ENCODE measurements around the gene LIX1L. TPM values are rescaled to one million over a fixed set of nuclear protein-coding genes. Genes with fewer than 3 reads are reported as not detected.

The LIX1L gene
- 24.4 and 24.7 TPM in 2 replicates for total RNA-seq
- polyA plus RNA-seq (2012), result 16.1 TPM

DNA sequence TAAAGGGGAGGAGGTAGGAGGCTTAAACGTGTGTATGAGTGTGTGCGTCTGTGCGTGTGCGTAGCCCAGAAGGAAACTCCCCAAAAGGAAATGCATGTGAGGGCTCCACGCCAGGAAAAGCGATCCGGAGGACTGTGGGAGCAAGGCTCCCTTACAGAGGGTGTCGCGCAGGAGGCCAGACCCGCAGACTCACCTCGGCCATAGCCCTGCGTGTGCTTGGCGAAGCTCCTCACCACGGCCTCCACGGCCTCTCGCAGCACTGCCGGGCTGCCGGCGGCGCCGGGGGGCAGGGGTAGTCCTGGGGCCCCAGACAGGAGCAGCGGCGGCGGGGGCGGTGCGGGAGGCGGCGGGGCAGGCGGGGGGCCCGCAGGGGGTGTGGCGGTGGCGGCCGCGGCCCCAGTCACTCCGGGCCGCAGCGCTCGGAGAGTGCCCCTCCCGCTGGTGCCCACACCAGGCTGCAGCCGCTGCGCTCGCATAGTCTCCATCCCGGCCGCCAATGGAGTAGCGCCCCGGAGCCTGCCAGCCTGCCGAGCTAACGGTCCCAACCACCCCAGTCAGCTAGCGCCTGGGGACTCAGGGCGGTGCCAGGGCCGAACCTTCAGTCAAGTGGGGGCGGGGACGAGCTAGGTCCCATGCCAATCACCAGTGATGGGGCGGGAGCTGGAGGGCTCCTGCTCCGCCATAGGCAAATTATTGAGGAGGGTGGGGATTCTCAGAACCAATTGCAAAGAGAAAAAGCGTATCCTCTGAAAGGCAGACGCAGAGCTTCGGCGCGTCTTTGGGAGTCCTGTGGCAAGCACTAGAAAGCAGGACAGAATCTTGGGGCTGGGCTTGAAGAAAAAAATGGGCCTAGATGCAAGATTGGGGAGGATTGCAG is at the start of gene LIX1L:
TSS of gene LIX1L (minus strand) at position 575 of the 877 bp plus-strand sequence. CDS start at position 485, 90 bp downstream.
- DNase-seq (ENCODE audit: low read depth), result peak; percentile 98

DNA sequence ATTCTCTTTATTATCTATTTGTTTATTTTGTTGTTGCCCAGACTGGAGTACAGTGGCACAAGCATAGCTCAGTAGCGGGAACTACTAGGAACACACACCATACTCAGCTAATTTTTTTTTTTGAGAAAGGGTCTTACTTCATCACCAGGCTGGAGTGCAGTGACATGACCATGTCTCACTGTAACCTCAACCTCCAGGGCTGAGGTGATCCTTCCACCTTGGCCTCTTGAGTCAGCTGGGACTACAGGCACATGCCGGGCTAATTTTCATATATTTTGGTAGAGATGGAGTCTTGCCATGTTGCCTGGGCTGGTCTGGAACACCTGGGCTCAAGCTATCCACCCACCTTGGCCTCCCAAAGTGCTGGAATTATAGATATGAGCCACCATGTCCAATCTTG is 43.9 kb upstream of the LIX1L start:
- no peak for DNase-seq (ENCODE audit: low read depth)

DNA sequence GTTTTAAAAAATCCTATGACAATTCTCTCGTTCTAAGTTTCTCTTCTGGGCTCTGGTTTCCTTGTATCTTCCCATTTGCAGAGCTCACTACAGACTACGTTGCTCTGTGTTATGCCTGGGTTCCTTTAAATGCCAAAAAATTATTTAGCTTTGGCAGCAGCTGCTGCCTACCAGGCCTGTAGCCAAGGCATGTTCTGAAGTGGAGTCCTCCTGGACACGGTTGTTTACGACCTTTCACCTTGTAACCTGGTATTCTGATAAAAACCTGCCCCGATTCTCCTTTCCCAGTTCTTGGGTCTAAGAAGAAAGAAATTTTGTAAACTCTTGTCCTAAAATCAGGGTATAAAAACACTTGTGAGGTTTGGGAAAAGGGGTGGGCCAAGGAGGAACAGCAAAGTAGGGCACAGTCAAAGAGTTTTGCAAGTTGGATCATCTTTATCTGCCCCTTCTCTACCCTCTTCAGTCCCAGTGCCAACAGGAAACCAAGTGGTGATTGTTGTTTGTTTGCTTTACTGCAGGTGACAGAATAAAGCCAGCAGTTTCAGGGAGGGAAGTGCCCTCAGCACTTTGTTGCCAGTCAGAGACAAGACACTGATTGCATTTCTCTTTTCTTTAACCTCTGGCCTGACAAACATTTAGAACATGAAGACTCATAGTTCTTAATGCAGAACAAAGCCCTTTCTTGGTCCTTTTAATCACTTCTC is 41.7 kb upstream of the LIX1L start:
- no peak for DNase-seq (ENCODE audit: low read depth)

DNA sequence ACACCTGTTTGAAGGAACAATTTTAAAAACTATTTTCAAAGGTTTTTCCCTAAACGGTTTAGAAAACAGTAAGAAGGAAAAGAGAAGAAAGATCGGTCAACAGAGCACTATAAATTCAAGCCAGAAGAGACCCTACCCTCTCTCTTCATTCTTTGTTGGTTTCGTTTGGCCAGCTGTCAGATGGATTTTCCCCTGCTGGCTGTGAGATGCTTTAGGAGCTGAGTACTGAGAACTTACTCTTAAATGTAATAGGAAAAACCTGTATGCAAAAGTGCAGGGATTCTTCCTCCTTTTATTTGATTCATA is 39.9 kb upstream of the LIX1L start:
- no peak for DNase-seq (ENCODE audit: low read depth)

DNA sequence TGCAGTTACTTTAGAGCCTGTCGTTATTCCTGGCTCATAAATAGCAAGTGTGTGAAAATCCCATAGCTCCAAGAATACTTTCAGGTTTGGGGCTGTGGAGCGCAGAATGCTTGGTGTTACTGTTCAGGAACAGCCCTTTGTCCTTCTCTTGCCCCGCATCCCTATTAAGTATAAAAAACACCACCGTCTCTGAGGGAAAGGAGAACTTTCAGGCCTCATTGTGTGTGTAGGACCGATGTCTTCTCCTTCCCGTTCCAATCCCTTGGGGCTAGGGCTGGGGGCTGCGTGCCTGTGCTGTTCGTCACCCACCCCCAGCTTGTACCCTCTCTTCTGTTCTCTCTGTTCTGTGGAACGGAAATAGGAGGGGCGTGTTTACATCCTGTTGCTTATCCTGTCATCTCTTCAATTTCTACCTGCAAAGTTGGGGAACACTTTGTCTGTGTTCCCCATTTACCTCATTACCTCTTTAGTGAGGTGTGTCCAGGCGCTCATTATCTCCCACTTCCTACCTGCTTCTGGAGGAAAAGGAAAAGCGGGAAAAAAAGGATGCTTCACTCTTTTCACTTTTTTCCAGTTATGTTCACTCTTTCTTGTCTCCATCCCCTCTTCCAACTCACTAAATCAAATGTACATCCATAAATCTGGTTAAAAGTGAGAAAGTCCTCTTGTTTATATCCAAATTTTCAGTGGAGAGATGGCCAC is 39.4 kb upstream of the LIX1L start:
- no peak for DNase-seq (ENCODE audit: low read depth)

DNA sequence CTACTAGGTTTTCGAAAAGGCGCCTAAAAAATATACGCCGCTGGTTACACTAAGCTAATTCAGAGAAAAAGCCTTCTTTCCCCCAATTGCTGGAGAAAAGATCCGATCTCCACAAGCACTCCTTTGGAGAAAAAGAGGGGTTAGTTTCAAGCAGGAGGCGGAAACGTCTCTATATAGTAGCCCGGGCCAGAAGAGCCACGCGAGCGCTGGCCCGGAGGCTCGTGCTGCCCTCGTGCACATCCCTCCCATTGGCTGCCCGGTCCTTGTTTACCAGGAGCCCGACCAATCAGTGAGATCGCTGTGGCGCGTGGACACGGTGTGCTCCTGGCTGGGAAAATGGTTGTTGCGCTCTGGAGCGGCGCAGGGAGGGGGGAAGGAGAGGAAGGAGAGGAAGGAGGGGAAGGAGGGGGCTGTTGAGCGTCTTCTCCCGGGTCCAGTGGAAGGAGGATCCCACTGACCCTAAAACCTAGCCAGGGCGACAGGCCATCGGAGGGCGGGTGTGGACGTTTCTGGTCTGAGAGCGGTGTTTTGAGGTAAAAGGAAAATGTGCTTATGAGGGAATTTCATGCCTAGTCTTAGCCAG is 38.7 kb upstream of the LIX1L start, which contains the start of gene TXNIP:
TSS of gene TXNIP (minus strand) at position 147 of the 583 bp plus-strand sequence. CDS start 313 bp downstream, outside the sequence.
- DNase-seq (ENCODE audit: low read depth), result peak; percentile 100

DNA sequence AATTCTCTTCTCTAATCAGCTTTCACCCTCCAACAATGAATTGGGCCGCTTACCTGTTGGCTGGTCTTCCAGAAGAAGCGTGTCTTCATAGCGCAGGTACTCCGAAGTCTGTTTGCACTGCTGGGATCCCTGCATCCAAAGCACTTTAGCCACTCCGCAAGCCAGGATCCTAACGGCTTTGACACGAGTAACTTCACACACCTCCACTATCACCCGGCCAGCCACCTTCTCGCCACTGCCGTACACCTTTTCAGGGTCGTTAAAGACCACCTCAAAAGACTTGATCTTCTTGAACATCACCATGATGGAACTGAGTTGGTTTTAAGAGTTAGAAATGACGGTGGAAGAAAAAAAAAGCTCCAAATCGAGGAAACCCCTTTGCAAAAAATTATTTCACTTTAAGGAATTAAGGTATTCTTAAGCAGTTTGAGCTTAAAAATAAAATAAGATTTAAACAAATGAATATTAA is 38.2 kb upstream of the LIX1L start:
- DNase-seq (ENCODE audit: low read depth), result no peak

DNA sequence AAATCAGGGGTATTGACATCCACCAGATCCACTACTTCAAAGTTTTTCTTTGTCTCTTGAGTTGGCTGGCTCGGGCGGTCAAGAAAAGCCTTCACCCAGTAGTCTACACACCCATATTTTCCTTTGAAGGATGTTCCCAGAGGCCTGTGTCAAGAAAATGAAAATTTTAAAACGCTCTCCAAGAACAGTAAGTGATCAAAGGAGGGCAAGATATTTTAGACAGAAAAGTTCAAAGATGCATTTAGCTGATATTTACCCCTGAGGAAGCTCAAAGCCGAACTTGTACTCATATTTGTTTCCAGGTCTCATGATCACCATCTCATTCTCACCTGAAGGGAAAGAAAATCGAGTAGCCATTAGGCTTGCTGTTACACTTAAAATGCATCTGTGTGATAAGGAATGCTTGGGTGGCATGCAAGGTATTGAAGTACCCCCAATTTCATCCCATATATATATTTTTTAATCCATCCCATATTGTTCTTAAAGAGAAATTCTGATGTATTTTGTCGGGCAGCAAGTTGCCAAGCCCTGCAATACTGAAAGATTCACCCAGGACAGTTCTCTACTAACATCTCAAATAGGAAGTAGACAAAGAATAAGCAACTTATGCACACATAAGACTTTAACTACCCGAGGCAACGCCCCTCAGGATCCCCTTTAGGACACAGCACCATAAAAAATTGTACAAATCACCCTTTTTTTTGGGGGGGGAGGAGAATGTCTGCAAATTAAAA is 37.5 kb upstream of the LIX1L start:
- no peak for DNase-seq (ENCODE audit: low read depth)

DNA sequence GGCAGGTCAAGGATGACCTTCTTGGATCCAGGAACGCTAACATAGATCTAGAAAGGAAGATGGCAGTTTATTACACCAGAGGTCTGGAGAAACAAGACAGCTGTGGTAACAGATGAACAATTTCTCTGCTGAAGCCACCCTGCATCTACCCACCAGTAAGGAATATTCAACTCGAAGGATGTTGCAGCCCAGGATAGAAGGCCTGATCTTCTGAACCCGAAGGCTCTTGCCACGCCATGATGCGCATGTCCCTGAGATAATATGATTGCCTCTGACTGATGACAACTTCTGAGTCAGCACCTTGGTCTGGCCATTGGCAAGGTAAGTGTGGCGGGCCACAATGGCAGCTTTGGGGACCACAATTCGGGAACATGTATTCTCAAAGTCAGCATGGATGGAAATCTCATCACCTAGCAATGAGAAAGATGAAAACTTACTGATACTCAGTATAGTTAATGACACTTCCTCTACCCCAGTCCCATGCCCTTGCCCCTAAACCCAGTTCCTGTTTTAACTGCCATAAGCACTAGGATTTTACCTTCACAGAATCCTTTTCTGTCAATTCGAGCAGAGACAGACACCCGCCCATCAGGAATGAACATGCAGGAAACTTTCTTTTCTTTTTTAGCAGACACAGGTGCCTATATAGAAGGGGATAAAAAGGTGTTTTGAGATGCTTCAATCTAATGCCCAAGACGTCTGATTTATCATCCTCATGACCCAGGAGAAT is 36.7 kb upstream of the LIX1L start:
- peak; percentile 50 for DNase-seq (ENCODE audit: low read depth)

DNA sequence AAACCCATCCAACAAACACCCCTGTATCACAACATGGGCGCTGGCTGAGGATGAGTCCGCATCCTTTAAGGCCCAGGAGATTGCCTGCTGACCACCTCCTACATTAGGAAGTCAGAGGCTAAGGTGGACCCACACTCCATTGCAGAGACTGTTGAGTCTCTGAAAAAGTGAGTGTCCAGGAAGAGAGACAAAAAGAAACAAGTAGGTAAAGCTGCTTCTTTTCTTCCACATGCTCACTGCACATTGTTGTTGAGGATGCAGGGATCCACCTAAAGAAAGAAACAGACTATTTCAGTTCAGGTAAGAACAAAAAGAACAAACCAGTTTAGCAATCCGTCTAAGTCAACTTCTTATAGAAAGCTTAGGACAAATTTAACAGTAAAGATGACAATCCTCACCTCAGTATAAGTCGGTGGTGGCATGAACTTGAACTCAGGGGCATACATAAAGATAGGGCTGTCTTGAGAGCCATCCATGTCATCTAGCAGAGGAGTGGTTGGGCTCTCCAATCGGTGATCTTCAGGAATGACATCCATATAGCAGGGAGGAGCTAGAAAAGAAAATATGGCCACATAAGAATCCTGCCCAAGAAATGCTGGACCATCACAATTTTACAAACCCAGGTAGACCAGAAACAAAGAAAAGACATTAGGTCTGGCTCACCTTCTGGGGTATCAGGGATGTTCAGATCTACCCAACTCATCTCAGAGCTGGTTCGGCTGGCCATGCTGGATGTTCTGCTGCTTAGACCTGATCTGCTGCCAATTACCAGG is 36.0 kb upstream of the LIX1L start:
- DNase-seq (ENCODE audit: low read depth), result peak; percentile 38

DNA sequence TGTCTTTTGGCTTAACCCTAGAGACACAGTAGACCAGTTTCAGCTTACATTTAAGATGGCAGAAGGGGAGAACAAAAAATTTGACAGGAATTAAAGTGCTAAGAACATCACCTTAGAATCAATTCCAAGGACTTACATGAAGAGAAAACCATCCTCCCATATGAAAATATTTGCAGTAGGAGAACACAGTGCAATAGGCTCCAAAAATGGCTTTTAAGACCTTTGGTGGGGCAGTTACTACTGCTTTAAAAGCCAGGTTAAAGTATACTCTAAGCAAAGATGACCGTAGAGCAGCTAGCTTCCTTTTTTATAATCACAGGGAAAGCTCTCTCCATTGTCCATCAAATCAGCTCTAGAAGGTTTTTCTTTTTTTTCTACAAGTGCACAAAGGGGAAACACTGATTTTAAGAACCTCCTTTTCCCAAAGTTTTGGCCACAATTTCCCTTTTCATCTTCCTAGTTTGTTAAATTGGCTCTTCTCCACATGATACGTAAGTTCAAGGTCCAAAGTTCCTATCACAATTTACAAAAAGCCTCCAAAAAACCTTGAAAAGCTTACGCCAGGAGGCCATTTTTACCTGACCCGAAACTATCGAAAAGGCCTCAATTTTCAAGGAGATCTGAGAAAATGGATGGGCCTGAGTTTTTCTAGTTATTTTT is 35.3 kb upstream of the LIX1L start:
- no peak for DNase-seq (ENCODE audit: low read depth)

DNA sequence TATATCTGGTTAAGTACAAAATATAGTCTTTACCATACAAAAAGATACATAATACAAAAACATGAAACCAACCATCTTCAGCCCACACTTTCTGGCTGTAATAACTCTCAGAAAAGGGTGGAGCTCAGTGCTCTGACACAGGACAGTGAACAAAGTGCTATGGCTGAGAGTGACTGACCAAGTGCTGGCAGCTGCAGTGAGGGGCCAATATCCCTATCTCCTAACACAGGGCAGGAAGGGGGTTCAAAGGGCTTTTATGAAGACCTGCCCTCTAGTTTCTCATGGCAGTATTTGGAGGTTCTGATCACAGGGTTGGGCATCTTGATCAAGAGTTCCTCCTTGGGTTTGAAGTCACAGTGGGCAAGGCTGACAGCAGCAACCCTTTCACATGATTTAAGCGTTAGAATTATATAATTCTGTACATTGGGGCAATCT is 34.7 kb upstream of the LIX1L start:
- no peak for DNase-seq (ENCODE audit: low read depth)

DNA sequence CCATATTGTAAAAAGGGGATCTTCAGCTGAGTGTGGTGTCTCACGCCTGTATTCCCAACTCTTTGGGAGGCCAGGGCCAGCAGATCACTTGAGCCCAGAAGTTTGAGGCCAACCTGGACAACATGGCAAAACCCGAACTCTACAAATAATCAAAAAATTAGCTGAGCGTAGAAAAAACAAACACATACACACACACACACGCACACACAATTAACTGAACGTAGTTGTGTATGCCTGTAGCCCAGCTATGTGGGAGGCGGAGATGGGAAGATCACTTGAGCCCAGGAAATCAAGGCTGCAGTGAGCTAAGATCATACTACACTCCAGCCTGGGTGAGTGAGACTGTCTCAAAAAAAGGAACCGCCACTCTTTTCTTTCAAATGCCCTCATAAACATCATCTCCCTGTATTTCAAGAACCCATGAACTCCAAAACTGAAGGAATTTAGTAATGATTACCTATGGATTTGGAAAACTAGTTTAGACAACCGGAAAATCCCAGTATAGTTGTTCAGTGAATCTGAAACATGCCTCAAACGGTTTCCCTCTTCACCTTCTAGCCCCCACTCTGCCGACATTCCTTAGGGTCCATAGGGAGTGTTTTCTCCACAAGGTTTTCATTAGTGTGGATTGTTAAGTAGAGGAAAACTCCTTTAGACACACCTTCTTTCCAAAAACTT is 34.1 kb upstream of the LIX1L start:
- peak; percentile 47 for DNase-seq (ENCODE audit: low read depth)

DNA sequence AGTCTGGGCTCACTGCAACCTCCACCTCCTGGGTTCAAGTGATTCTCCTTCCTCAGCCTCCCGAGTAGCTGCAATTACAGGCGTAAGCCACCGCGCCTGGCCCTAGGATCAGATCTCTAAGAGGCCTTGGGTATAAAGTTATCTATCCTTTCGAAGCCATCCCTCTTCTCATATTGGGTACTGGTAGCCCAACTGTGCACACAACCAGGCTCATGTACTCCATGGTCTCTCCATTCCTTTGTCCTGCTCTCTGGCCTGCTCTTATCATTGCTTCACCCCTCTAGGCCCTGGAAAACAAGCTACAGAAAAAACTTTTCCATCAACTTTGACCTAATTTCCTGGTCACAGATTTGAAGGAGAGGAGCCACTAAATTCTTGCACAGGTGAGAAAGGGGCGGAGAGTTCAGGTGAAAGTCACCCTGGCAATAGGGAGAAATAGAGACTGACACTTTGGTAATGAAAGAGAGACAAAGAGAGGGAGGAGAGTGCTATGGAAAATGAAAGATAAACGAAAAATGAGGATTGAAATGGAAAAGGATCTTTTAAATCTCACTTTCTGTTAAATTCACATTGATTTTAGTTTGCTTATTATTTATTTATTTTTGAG is 32.5 kb upstream of the LIX1L start:
- DNase-seq (ENCODE audit: low read depth), result peak; percentile 50

DNA sequence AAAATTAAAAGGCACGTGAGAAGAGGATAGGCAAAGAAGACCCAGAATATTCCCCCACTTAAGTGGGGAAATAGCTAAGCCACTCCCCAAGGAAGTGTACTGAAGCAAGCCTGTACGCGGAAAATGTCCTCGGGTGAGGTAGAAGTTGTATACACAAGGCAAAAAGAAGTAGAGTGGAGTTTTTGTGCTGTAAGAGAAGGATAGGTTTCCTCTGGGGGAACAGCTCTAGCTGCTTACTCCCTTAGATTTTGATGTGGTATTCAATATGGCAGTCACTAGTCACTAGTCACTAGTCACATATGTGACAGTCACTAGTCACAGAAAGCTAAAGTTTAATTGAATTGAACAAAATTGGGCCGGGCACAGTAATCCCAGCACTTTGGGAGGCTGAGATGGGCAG is 31.0 kb upstream of the LIX1L start:
- DNase-seq (ENCODE audit: low read depth), result no peak

DNA sequence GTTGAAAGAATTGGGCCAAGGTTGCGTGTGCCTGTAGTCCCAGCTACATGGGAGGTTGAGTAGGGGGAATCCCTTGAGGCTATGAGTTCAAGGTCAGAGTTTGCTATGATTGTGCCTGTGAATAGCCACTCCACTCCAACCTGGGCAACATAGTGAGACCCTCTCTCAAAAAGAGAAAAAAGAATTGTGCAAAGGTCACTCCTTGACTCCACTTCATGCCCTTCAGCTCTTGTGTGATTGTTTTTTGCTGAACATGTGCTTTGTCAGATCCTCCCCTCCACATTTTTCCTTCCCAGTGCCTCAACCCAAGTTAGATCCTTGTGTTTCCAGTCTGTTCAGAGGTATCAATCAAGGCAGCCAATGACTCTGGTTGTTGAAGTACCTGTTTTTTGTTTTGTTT is 30.1 kb upstream of the LIX1L start:
- DNase-seq (ENCODE audit: low read depth), result no peak

DNA sequence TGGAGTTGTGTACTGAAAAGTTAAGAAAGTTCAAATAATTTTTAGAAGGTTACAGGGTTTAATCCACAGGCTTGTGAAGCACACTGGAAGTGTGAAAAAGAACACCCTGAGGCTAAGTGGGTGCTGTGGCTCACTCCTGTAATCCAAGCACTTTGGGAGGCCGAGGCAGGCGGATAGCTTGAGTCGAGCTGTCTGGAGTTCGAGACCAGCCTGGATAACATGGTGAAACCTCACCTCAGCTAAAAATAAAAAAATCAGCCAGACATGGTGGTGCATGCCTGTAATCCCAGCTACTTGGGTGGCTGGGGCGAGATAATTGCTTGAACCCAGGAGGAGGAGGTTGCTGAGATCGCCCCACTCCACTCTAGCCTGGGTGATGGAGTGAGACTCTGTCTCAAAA is 28.7 kb upstream of the LIX1L start:
- no peak for DNase-seq (ENCODE audit: low read depth)
